KMS-11 (cell line): Measurements from ENCODE around the gene TBXAS1.

ENCODE experiments used
- H2AFZ ChIP-seq: fragments of 200-600 bp; sonication (generic); 2 replicates; pipeline ENCODE4 v1.6.1; 2016; ENCODE audit warnings: antibody characterized with exemption, mixed run types, low read depth
- H3K27ac ChIP-seq: fragments of 200-600 bp; sonication (generic); 2 replicates; pipeline ENCODE4 v1.6.1; 2016; ENCODE audit warnings: mild to moderate bottlenecking, mixed run types
- H3K27me3 ChIP-seq: fragments of 200-600 bp; sonication (generic); 2 replicates; pipeline ENCODE4 v1.6.1; 2017; ENCODE audit warnings: mild to moderate bottlenecking, low read depth, mixed run types, moderate library complexity; ENCODE audit not compliant: insufficient read depth
- H3K36me3 ChIP-seq: fragments of 200-600 bp; sonication (generic); 2 replicates; pipeline ENCODE4 v1.6.1; 2017; ENCODE audit warnings: mild to moderate bottlenecking, mixed run types; ENCODE audit not compliant: insufficient read depth
- H3K4me1 ChIP-seq: fragments of 200-600 bp; sonication (generic); 2 replicates; pipeline ENCODE4 v1.6.1; 2016; ENCODE audit warnings: mild to moderate bottlenecking, low read depth, mixed run types; ENCODE audit not compliant: poor library complexity, severe bottlenecking
- H3K4me2 ChIP-seq: fragments of 200-600 bp; sonication (generic); 2 replicates; pipeline ENCODE4 v1.7.0; 2016; ENCODE audit warnings: mild to moderate bottlenecking, mixed run types
- H3K4me3 ChIP-seq: fragments of 200-600 bp; sonication (generic); IDR thresholded peaks from 2 replicates; pipeline ENCODE4 v1.6.1; 2017; ENCODE audit warnings: low read depth, low read length, mixed read lengths; ENCODE audit not compliant: insufficient read depth
- H3K79me2 ChIP-seq: fragments of 200-600 bp; sonication (generic); 2 replicates; pipeline ENCODE4 v1.6.1; 2016; ENCODE audit warnings: low read depth, mixed run types; ENCODE audit not compliant: insufficient read depth
- H3K9ac ChIP-seq: fragments of 200-600 bp; sonication (generic); 2 replicates; pipeline ENCODE4 v1.6.1; 2016; ENCODE audit warnings: mild to moderate bottlenecking, mixed run types
- H4K20me1 ChIP-seq: fragments of 200-600 bp; sonication (generic); 2 replicates; pipeline ENCODE4 v1.6.1; 2016; ENCODE audit warnings: mild to moderate bottlenecking, mixed run types; ENCODE audit not compliant: insufficient read depth
- CTCF ChIP-seq: fragments of 200-600 bp; sonication (generic); conservative IDR thresholded peaks from 2 replicates; pipeline ENCODE4 v1.6.1; 2017; ENCODE audit warnings: low read depth, mild to moderate bottlenecking, antibody characterized with exemption, low read length, moderate library complexity, mixed read lengths

The TBXAS1 gene

DNA sequence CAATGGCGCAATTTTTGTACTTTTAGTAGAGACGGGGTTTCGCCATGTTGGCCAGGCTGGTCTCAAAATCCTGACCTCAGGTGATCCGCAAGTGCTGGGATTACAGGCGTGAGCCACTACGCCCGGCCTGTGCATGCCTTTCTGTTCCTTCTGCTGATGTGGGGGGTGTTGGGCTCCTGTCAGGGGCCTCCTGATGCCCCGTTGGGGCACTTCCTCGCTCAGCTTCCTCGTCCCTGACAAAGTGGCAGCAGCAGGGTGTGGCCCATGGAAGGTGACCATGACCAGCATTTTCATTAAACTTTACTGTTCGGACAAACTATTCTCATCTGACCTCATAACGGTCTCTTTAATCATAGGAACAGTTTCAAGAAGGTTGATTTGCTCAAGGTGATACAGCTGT lies 69.4 kb downstream of the TBXAS1 start:
- no peaks in the 10 kb centered on the region for H3K79me2 ChIP-seq
- peak overlapping the region; percentile 47 for H2AFZ ChIP-seq

DNA sequence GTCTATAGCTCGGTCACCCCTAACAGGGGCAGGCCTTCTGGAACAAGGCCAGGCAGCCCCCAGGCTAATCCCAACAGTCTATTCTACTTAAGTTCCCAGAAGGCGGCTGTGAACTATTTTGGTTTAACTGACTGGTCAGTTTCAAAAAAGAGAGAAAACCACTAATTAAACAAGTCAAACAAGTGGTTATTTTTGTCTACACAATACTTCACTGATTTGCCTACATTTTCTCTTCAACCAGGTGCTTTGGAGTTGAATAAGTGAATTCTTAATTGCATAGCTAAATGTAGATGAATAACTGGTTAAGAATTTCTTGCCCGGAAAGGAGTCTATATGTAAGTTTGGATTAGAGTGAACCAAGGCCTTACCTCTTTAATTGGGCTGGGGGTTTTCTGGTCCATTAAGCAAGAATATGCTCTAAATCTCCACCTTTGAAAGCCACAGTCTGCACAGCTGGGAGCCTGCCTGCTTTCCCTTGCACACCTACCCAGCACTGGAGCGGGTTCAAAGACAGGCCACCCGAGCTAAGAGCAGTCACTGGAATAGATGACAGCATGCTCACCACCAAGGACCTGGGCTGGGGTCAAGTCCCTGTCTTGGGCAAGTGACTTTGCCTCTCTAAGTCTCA lies 70.4 kb downstream of the TBXAS1 start:
- Histone ChIP-seq H4K20me1 (no peaks in the 10 kb centered on the region), H3K79me2 (no peaks in the 10 kb centered on the region), H3K4me2 (peak overlapping the region; percentile 72), H3K9ac (peak overlapping the region; percentile 7; the same call in 1 of the 2 replicates), H3K36me3 (no peaks in the 10 kb centered on the region), H3K4me1 (peaks cover 72% of the 10 kb centered on the region), H3K27ac (peak overlapping the region; percentile 53), H3K27me3 (no peaks in the 10 kb centered on the region), H3K4me3 (no peak overlapping the region), H2AFZ (peak overlapping the region; percentile 47)
- no peak for TF ChIP-seq CTCF

More for the DNA sequence above, 69.4 kb downstream of the TBXAS1 start:
- peak overlapping the region; percentile 7; the same call in 1 of the 2 replicates for H3K9ac ChIP-seq
- peak overlapping the region; percentile 72 for H3K4me2 ChIP-seq
- H3K27ac ChIP-seq: peak overlapping the region; percentile 53
- no peak for TF ChIP-seq CTCF
- no peak overlapping the region for H3K4me3 ChIP-seq
- H3K36me3 ChIP-seq: no peaks in the 10 kb centered on the region
- H4K20me1 ChIP-seq: no peaks in the 10 kb centered on the region
- H3K4me1 ChIP-seq: peaks cover 78% of the 10 kb centered on the region
- H3K27me3 ChIP-seq: no peaks in the 10 kb centered on the region

GRCh38 chr7:139900326-139900725 lies 71.3 kb downstream of the TBXAS1 start:
- H3K27me3 ChIP-seq: no peaks in the 10 kb centered on the region
- peak overlapping the region; percentile 47 for H2AFZ ChIP-seq
- no peaks in the 10 kb centered on the region for H4K20me1 ChIP-seq
- H3K27ac ChIP-seq: peak overlapping the region; percentile 53
- H3K9ac ChIP-seq: peak overlapping the region; percentile 1; the same call in 1 of the 2 replicates
- TF ChIP-seq CTCF: no peak
- peak overlapping the region; percentile 72 for H3K4me2 ChIP-seq
- H3K4me1 ChIP-seq: peaks cover 70% of the 10 kb centered on the region
- H3K79me2 ChIP-seq: no peaks in the 10 kb centered on the region
- H3K4me3 ChIP-seq: no peak overlapping the region
- H3K36me3 ChIP-seq: no peaks in the 10 kb centered on the region

GRCh38 chr7:139901056-139901795 lies 72.2 kb downstream of the TBXAS1 start:
- Histone ChIP-seq H3K4me1 (peaks cover 64% of the 10 kb centered on the region), H3K36me3 (no peaks in the 10 kb centered on the region), H4K20me1 (no peaks in the 10 kb centered on the region), H3K79me2 (no peaks in the 10 kb centered on the region), H3K27me3 (no peaks in the 10 kb centered on the region), H3K27ac (peak overlapping the region; percentile 53), H2AFZ (peak overlapping the region; percentile 47), H3K9ac (no peak overlapping the region; the same call in 1 of the 2 replicates), H3K4me3 (no peak overlapping the region), H3K4me2 (peak overlapping the region; percentile 72; the same call in 1 of the 2 replicates)
- TF ChIP-seq CTCF: no peak
